Common myeloid progenitor, CD34-positive (primary cell): ENCODE results near the gene RHBDD1.

ENCODE experiments used
- CTCF ChIA-PET: fragments of 350-600 bp; sonication (Branson Sonifier 250); formaldehyde crosslinking; loops from one replicate; lab custom pipeline; 2021; ENCODE audit warnings: antibody characterized with exemption; lab: Charles Lee
- POLR2A ChIA-PET: fragments of 350-600 bp; sonication (Branson Sonifier 250); formaldehyde crosslinking; loops from one replicate; lab custom pipeline; 2021; ENCODE audit warnings: antibody characterized with exemption; lab: Charles Lee
- DNase-seq, 3 donors: peaks; one replicate each; pipeline versions ENCODE4 v3.0.0 to v3.0.0-alpha.2; 2013
- H3K27ac ChIP-seq, 2 experiments: 1 replicate in 1 of 2; 2 replicates in 1 of 2; pipeline ENCODE4 v1.7.0; 2013; ENCODE audit warnings: inconsistent platforms in 2 of 2, low read length in 2 of 2, mild to moderate bottlenecking in 2 of 2, low read depth in 1 of 2, moderate library complexity in 1 of 2; ENCODE audit not compliant: severe bottlenecking in 2 of 2, insufficient read depth in 1 of 2, poor library complexity in 1 of 2
- H3K27me3 ChIP-seq, 5 experiments: replicated peaks in 2 of 5; 1 replicate in 3 of 5; 2 replicates in 2 of 5; pipeline versions ENCODE4 v1.6.1 to v1.7.0; 2013; ENCODE audit warnings: low read length in 4 of 5, mild to moderate bottlenecking in 2 of 5, moderate library complexity in 2 of 5, inconsistent platforms in 1 of 5; ENCODE audit not compliant: insufficient read depth in 5 of 5, control insufficient read depth in 4 of 5
- H3K36me3 ChIP-seq, 4 experiments: 1 replicate in 2 of 4; 2 replicates in 2 of 4; pipeline versions ENCODE4 v1.6.1 to v1.7.0; 2013; ENCODE audit warnings: low read length in 3 of 4, control low read depth in 1 of 4, mild to moderate bottlenecking in 1 of 4; ENCODE audit not compliant: control insufficient read depth in 4 of 4, insufficient read depth in 4 of 4
- H3K4me1 ChIP-seq, 4 experiments: 1 replicate in 3 of 4; 2 replicates in 1 of 4; pipeline versions ENCODE4 v1.6.1 to v1.7.1; 2013; ENCODE audit warnings: low read length in 3 of 4, mild to moderate bottlenecking in 3 of 4, control low read depth in 1 of 4, inconsistent platforms in 1 of 4, moderate library complexity in 1 of 4; ENCODE audit not compliant: control insufficient read depth in 4 of 4, insufficient read depth in 4 of 4; ENCODE audit errors: control extremely low read depth in 1 of 4
- H3K4me3 ChIP-seq, 7 experiments: 1 replicate in 4 of 7; 2 replicates in 3 of 7; pipeline versions ENCODE4 v1.5.1 to v1.7.0; 2013; ENCODE audit warnings: mild to moderate bottlenecking in 7 of 7, low read length in 6 of 7, moderate library complexity in 6 of 7, inconsistent platforms in 2 of 7, low read depth in 2 of 7, control low read depth in 1 of 7; ENCODE audit not compliant: insufficient read depth in 4 of 7, control insufficient read depth in 1 of 7; ENCODE audit errors: extremely low read depth in 1 of 7
- H3K9me3 ChIP-seq, 5 experiments: 1 replicate in 4 of 5; 2 replicates in 1 of 5; pipeline versions ENCODE4 v1.6.1 to v1.7.1; 2013; ENCODE audit warnings: low read length in 4 of 5, mild to moderate bottlenecking in 2 of 5, inconsistent platforms in 1 of 5, low read depth in 1 of 5, moderate library complexity in 1 of 5; ENCODE audit not compliant: control insufficient read depth in 4 of 5, insufficient read depth in 2 of 5; ENCODE audit errors: control extremely low read depth in 1 of 5
- WGBS: methylation state at CpG from one replicate; pipeline ENCODE4 v1.1.5; 2013; ENCODE audit not compliant: insufficient coverage; 5-methylcytosine and 5-hydroxymethylcytosine counted together

The RHBDD1 gene

GRCh38 chr2:227035711-227036367 lies 200.0 kb downstream of the RHBDD1 start:
- no peak for DNase-seq
- H3K36me3 ChIP-seq = no peaks in the 10 kb centered on the region
- H3K27ac ChIP-seq = no peak overlapping the region
- 95% methylated on average over 2 of the region's 7 CpGs for WGBS
- no peak overlapping the region for H3K4me3 ChIP-seq
- CTCF ChIA-PET = interaction anchor here (0.6 to 0.7 kb wide), 2 partner anchors 94 to 1714 kb away, joined by 3 read pairs; no protein-coding TSS in a partner anchor
- peaks cover 0 to 4% (median 0%) of the 10 kb centered on the region in 4 experiments for H3K4me1 ChIP-seq
- no peaks in the 10 kb centered on the region for H3K9me3 ChIP-seq
- peaks cover 0 to 3% (median 0%) of the 10 kb centered on the region in 5 experiments for H3K27me3 ChIP-seq
- POLR2A ChIA-PET = no interaction called here

GRCh38 chr2:227036527-227036926 lies 200.7 kb downstream of the RHBDD1 start:
- ChIA-PET CTCF (no interaction called here), POLR2A (no interaction called here)
- 92% methylated on average over 2 of the region's 3 CpGs for WGBS
- Histone ChIP-seq H3K9me3 (no peaks in the 10 kb centered on the region), H3K36me3 (no peaks in the 10 kb centered on the region), H3K4me1 (peaks cover 0 to 3% (median 0%) of the 10 kb centered on the region in 4 experiments), H3K4me3 (no peak overlapping the region), H3K27me3 (peaks cover 0 to 3% (median 0%) of the 10 kb centered on the region in 5 experiments), H3K27ac (no peak overlapping the region)
- DNase-seq = no peak

- H3K27ac ChIP-seq = no peak overlapping the region
- no peak overlapping the region for H3K4me3 ChIP-seq
- no peak for DNase-seq
- POLR2A ChIA-PET = no interaction called here
- no CpG with 5 or more reads among the region's 1 CpG for WGBS
- no peaks in the 10 kb centered on the region for H3K9me3 ChIP-seq
- no peaks in the 10 kb centered on the region for H3K4me1 ChIP-seq
- H3K27me3 ChIP-seq = peaks cover 0 to 3% (median 0%) of the 10 kb centered on the region in 5 experiments
- no peaks in the 10 kb centered on the region for H3K36me3 ChIP-seq
- CTCF ChIA-PET = interaction anchor here (0.6 kb wide), 1 partner anchor 11 kb away, joined by 3 read pairs; no protein-coding TSS in a partner anchor
Observed at GRCh38 chr2:227038550-227039189, 202.8 kb downstream of the RHBDD1 start.

- Histone ChIP-seq H3K27me3 (peaks cover 0 to 2% (median 0%) of the 10 kb centered on the region in 5 experiments), H3K4me3 (no peak overlapping the region), H3K27ac (no peak overlapping the region), H3K4me1 (no peaks in the 10 kb centered on the region), H3K36me3 (no peaks in the 10 kb centered on the region), H3K9me3 (no peaks in the 10 kb centered on the region)
- no peak for DNase-seq
- ChIA-PET POLR2A (no interaction called here), CTCF (no interaction called here)
- WGBS = no CpG with 5 or more reads among the region's 3 CpGs
Observed at GRCh38 chr2:227043981-227044380, 208.1 kb downstream of the RHBDD1 start.
